Fibroblast of lung (primary cell): ENCODE measurements around the gene C9. TPM values are rescaled to one million over a fixed set of nuclear protein-coding genes. Genes with fewer than 3 reads are reported as not detected.

Source experiments
- DNase-seq, 2 donors: peaks; one replicate each; pipeline versions ENCODE4 v3.0.0 to v3.0.0-alpha.2; 2010; ENCODE audit warnings: low read depth in 2 of 2
- H2AFZ ChIP-seq: 2 replicates; pipeline ENCODE4 v1.5.1; 2012; ENCODE audit warnings: low read length, control low read depth, inconsistent platforms
- H3K27ac ChIP-seq: 2 replicates; pipeline ENCODE4 v1.5.1; 2011; ENCODE audit warnings: low read length, control low read depth; ENCODE audit not compliant: insufficient read depth
- H3K27me3 ChIP-seq: 2 replicates; pipeline ENCODE4 v1.5.1; 2011; ENCODE audit warnings: mild to moderate bottlenecking, low read length; ENCODE audit not compliant: control insufficient read depth, insufficient read depth
- H3K36me3 ChIP-seq: 2 replicates; pipeline ENCODE4 v1.5.1; 2011; ENCODE audit warnings: low read length; ENCODE audit not compliant: control insufficient read depth, insufficient read depth
- H3K4me1 ChIP-seq: 2 replicates; pipeline ENCODE4 v1.5.1; 2011; ENCODE audit warnings: low read length; ENCODE audit not compliant: control insufficient read depth, insufficient read depth; ENCODE audit errors: extremely low read depth
- H3K4me2 ChIP-seq: 2 replicates; pipeline ENCODE4 v1.5.1; 2011; ENCODE audit warnings: low read length, control low read depth; ENCODE audit not compliant: insufficient read depth; ENCODE audit errors: extremely low read depth
- H3K4me3 ChIP-seq, 4 experiments: fragments of 200-600 bp in 1 of 4; sonication (generic) in 1 of 4; replicated peaks in 1 of 4; 2 replicates each; pipeline ENCODE4 v1.5.1; 2011 to 2016; ENCODE audit warnings: low read length in 4 of 4, low read depth in 3 of 4, mild to moderate bottlenecking in 3 of 4, control low read depth in 2 of 4, inconsistent platforms in 1 of 4, mixed read lengths in 1 of 4; ENCODE audit not compliant: insufficient read depth in 1 of 4; ENCODE audit errors: control extremely low read depth in 1 of 4
- H3K79me2 ChIP-seq: 2 replicates; pipeline ENCODE4 v1.5.1; 2012; ENCODE audit warnings: mild to moderate bottlenecking, low read length, inconsistent platforms; ENCODE audit not compliant: control insufficient read depth, insufficient read depth
- H3K9ac ChIP-seq: 2 replicates; pipeline ENCODE4 v1.5.1; 2011; ENCODE audit warnings: mild to moderate bottlenecking, low read length, control low read depth; ENCODE audit not compliant: insufficient read depth
- H3K9me3 ChIP-seq: 2 replicates; pipeline ENCODE4 v1.5.1; 2012; ENCODE audit warnings: low read depth, low read length; ENCODE audit not compliant: control insufficient read depth, insufficient read depth
- H4K20me1 ChIP-seq: 2 replicates; pipeline ENCODE4 v1.5.1; 2011; ENCODE audit warnings: low read length; ENCODE audit not compliant: control insufficient read depth, insufficient read depth; ENCODE audit errors: extremely low read depth
- EZH2 ChIP-seq: IDR thresholded peaks from 2 replicates; pipeline ENCODE4 v1.5.1; 2012; ENCODE audit warnings: low read length, control low read depth, mild to moderate bottlenecking; ENCODE audit errors: missing control alignments
- polyA plus RNA-seq, 2 donors: library from polyadenylated mRNA; depleted of rRNA in 1 of 2; stranded (reverse) in 1 of 2; unstranded in 1 of 2; fragments of >200 nt; gene quantifications; 2 replicates each; pipeline ENCODE4 v1.2.1, GENCODE V29; 2011 to 2012; ENCODE audit warnings: missing spikeins in 1 of 2
- total RNA-seq: library from RNA; depleted of rRNA; stranded (reverse); fragments of >200 nt; gene quantifications from 2 replicates; pipeline ENCODE4 v1.2.1, GENCODE V29; 2014
- TF ChIP-seq, protein P1 (sequence below), 2 donors: IDR thresholded peaks in 1 of 2; conservative IDR thresholded peaks in 1 of 2; 1 replicate in 1 of 2; 2 replicates in 1 of 2; pipeline ENCODE4 v1.5.1; 2011 to 2012; ENCODE audit warnings: low read length in 2 of 2, control low read depth in 1 of 2, inconsistent platforms in 1 of 2, low read depth in 1 of 2, mild to moderate bottlenecking in 1 of 2

C9 gene
- total and polyA plus RNA-seq, 2 donors (not counting 1 experiment from before 2014, with no cell fraction given) = 0.06 to 0.33 TPM

GRCh38 chr5:39240750-39241149 lies 123.5 kb downstream of the C9 start:
- Histone ChIP-seq H2AFZ (no peak overlapping the region), H3K79me2 (no peaks in the 10 kb centered on the region), H3K4me3 (no peak overlapping the region), H3K27ac (no peak overlapping the region), H3K9ac (no peak overlapping the region), H3K36me3 (no peaks in the 10 kb centered on the region), H3K4me1 (no peaks in the 10 kb centered on the region), H3K9me3 (no peaks in the 10 kb centered on the region), H3K4me2 (no peak overlapping the region), H3K27me3 (no peaks in the 10 kb centered on the region), H4K20me1 (no peaks in the 10 kb centered on the region)
- DNase-seq = no peak
- TF ChIP-seq EZH2 = no peak
- TF ChIP-seq, protein P1, sequence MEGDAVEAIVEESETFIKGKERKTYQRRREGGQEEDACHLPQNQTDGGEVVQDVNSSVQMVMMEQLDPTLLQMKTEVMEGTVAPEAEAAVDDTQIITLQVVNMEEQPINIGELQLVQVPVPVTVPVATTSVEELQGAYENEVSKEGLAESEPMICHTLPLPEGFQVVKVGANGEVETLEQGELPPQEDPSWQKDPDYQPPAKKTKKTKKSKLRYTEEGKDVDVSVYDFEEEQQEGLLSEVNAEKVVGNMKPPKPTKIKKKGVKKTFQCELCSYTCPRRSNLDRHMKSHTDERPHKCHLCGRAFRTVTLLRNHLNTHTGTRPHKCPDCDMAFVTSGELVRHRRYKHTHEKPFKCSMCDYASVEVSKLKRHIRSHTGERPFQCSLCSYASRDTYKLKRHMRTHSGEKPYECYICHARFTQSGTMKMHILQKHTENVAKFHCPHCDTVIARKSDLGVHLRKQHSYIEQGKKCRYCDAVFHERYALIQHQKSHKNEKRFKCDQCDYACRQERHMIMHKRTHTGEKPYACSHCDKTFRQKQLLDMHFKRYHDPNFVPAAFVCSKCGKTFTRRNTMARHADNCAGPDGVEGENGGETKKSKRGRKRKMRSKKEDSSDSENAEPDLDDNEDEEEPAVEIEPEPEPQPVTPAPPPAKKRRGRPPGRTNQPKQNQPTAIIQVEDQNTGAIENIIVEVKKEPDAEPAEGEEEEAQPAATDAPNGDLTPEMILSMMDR (conservative IDR thresholded peaks at IDR 0.05 in 1 of 2, IDR thresholded peaks at IDR 0.05 in 1 of 2; ENCODE audit: low read depth in 1 of 2, low read length in 2 of 2) = no peak

DNA sequence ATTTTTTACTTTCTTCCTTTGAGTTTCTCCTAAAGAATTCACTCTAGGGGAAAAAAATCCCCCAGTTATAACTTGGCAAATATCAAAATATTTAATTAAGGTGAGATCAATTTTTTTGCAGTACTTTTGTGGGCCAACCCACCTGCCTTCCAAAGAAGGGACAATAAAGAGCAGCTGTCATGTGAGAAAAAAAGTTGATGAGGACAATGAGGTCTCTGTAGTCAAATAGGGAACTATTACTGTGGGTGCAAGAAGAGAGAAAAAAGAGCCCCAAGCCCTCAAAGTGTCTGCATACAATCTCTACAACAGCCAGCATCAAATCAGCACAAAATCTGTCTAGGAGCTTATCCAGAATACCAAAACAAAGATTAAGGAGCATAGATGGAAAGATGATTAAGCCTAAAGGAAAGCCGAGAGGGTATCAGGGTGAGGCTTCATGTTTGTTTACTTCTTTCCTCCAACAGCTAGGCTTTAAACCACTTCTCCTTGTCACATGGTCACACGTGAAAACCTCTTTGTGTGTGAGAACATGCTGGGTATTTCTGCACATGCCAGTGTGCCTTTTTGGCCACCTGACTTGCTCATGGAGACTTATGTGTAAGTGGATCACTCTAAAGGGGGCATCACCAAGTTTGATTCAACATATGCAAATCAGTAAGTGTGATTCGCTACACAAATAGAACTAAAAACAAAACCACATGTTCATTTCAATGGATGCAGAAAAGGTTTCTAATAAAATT lies 125.8 kb downstream of the C9 start:
- Histone ChIP-seq H4K20me1 (no peaks in the 10 kb centered on the region), H3K79me2 (no peaks in the 10 kb centered on the region), H3K9ac (no peak overlapping the region), H3K27ac (no peak overlapping the region), H3K4me3 (no peak overlapping the region), H3K4me2 (no peak overlapping the region), H2AFZ (no peak overlapping the region), H3K36me3 (no peaks in the 10 kb centered on the region), H3K27me3 (no peaks in the 10 kb centered on the region), H3K4me1 (no peaks in the 10 kb centered on the region), H3K9me3 (no peaks in the 10 kb centered on the region)
- DNase-seq = no peak
- TF ChIP-seq, protein P1 (conservative IDR thresholded peaks at IDR 0.05 in 1 of 2, IDR thresholded peaks at IDR 0.05 in 1 of 2; ENCODE audit: low read depth in 1 of 2, low read length in 2 of 2) = no peak
- TF ChIP-seq EZH2 = no peak

GRCh38 chr5:39236718-39237117 lies 127.6 kb downstream of the C9 start:
- TF ChIP-seq, protein P1 (conservative IDR thresholded peaks at IDR 0.05 in 1 of 2, IDR thresholded peaks at IDR 0.05 in 1 of 2; ENCODE audit: low read depth in 1 of 2, low read length in 2 of 2) = no peak
- TF ChIP-seq EZH2 = no peak
- H3K4me3 ChIP-seq = no peak overlapping the region
- no peaks in the 10 kb centered on the region for H3K4me1 ChIP-seq
- H2AFZ ChIP-seq = no peak overlapping the region
- H3K27me3 ChIP-seq = no peaks in the 10 kb centered on the region
- no peaks in the 10 kb centered on the region for H3K79me2 ChIP-seq
- no peaks in the 10 kb centered on the region for H3K9me3 ChIP-seq
- no peak overlapping the region for H3K9ac ChIP-seq
- H3K36me3 ChIP-seq = no peaks in the 10 kb centered on the region
- no peak for DNase-seq
- H3K27ac ChIP-seq = no peak overlapping the region
- H3K4me2 ChIP-seq = no peak overlapping the region
- no peaks in the 10 kb centered on the region for H4K20me1 ChIP-seq
